Body of pancreas (tissue), 4 donors: ENCODE data around the gene SPEM2.

Experiments used
- CTCF ChIP-seq, 7 experiments: fragments of 450-650 bp in 4 of 7; fragments of 200-600 bp in 3 of 7; sonication (generic) in 3 of 7; IDR thresholded peaks; one replicate each; pipeline ENCODE4 v1.5.1; 2016 to 2019; ENCODE audit warnings: antibody characterized with exemption in 7 of 7
- POLR2A ChIP-seq, 3 donors: fragments of 450-650 bp; IDR thresholded peaks; one replicate each; pipeline ENCODE4 v1.6.1; 2016; ENCODE audit warnings: antibody characterized with exemption in 3 of 3, mild to moderate bottlenecking in 2 of 3

- TF ChIP-seq POLR2A (IDR thresholded peaks at IDR 0.05) = no peak
- TF ChIP-seq CTCF (IDR thresholded peaks at IDR 0.05) = no peak
Measured at GRCh38 chr17:7398612-7399011, 26.8 kb upstream of the SPEM2 start.
